ENCODE measurements around the gene DPP9. TPM values are rescaled to one million over a fixed set of nuclear protein-coding genes. Genes with fewer than 3 reads are reported as not detected.

Gene DPP9
- total RNA-seq, 2 experiments from 2014 or later: 40.2 to 63.8 TPM

GRCh38 chr19:4707956-4708650 lies 15.5 kb downstream of the DPP9 start:
- no peak for TF ChIP-seq EZH2phosphoT487 (IDR thresholded peaks at IDR 0.05; ENCODE audit: borderline replicate concordance, low read depth, low read length)
- TF ChIP-seq, protein P1, sequence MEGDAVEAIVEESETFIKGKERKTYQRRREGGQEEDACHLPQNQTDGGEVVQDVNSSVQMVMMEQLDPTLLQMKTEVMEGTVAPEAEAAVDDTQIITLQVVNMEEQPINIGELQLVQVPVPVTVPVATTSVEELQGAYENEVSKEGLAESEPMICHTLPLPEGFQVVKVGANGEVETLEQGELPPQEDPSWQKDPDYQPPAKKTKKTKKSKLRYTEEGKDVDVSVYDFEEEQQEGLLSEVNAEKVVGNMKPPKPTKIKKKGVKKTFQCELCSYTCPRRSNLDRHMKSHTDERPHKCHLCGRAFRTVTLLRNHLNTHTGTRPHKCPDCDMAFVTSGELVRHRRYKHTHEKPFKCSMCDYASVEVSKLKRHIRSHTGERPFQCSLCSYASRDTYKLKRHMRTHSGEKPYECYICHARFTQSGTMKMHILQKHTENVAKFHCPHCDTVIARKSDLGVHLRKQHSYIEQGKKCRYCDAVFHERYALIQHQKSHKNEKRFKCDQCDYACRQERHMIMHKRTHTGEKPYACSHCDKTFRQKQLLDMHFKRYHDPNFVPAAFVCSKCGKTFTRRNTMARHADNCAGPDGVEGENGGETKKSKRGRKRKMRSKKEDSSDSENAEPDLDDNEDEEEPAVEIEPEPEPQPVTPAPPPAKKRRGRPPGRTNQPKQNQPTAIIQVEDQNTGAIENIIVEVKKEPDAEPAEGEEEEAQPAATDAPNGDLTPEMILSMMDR (conservative IDR thresholded peaks at IDR 0.05; ENCODE audit: low read length): no peak
- Histone ChIP-seq H3K27ac (ENCODE audit: low read depth, low read length, poor library complexity, severe bottlenecking) (no peak overlapping the region), H3K4me2 (ENCODE audit: low read length) (no peak overlapping the region), H3K4me3 (ENCODE audit: low read depth, low read length, poor library complexity, severe bottlenecking) (no peak overlapping the region), H3K9me2 (ENCODE audit: insufficient read depth, low read length) (no peaks in the 10 kb centered on the region), H2AFZ (ENCODE audit: low read length) (no peak overlapping the region), H4K20me1 (ENCODE audit: insufficient read depth, low read length) (no peaks in the 10 kb centered on the region), H3K4me1 (ENCODE audit: insufficient read depth, low read length, poor library complexity, severe bottlenecking) (no peaks in the 10 kb centered on the region), H3K36me3 (ENCODE audit: insufficient read depth, low read length) (peaks cover 53% of the 10 kb centered on the region), H3K9me3 (ENCODE audit: low read length) (no peaks in the 10 kb centered on the region), H3K79me2 (ENCODE audit: insufficient read depth, low read depth, low read length) (no peaks in the 10 kb centered on the region)
- no peak for DNase-seq (ENCODE audit: low spot score)
- ChIA-PET CTCF (ENCODE audit: unreplicated experiment) (no interaction called here), POLR2A (no interaction called here)
- BruUV-seq (replicated peaks): no TSS peak
- intact Hi-C loops (cut with micrococcal nuclease; ENCODE audit: unreplicated experiment): no loop called here

DNA sequence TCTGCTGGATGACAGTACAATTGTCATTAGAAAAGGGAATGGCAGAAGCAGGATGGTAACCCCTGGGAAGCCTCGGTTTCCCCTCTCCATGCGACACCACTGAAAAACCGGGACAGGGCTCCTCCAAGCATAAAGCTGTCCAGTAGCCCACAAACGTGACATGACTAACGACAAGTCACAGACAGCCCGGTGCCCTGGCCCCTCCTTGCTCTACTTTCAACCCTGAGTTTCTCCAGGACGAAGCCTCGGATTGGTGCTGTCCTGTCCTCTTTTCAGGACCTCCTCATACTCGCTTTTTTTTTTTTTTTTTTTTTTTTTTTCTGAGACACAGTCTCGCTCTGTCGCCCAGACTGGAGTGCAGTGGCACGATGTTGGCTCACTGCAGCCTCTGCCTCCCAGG lies 16.3 kb downstream of the DPP9 start:
- peaks cover 53% of the 10 kb centered on the region for H3K36me3 ChIP-seq (ENCODE audit: insufficient read depth, low read length)
- POLR2A ChIA-PET: no interaction called here
- TF ChIP-seq, protein P1 (conservative IDR thresholded peaks at IDR 0.05; ENCODE audit: low read length): no peak
- no peak for TF ChIP-seq EZH2phosphoT487 (IDR thresholded peaks at IDR 0.05; ENCODE audit: borderline replicate concordance, low read depth, low read length)
- no peak overlapping the region for H3K4me3 ChIP-seq (ENCODE audit: low read depth, low read length, poor library complexity, severe bottlenecking)
- CTCF ChIA-PET (ENCODE audit: unreplicated experiment): no interaction called here
- H3K9me3 ChIP-seq (ENCODE audit: low read length): no peaks in the 10 kb centered on the region
- no TSS peak for BruUV-seq (replicated peaks)
- DNase-seq (ENCODE audit: low spot score): no peak
- no peak overlapping the region for H2AFZ ChIP-seq (ENCODE audit: low read length)
- no peaks in the 10 kb centered on the region for H4K20me1 ChIP-seq (ENCODE audit: insufficient read depth, low read length)
- no peak overlapping the region for H3K4me2 ChIP-seq (ENCODE audit: low read length)
- H3K79me2 ChIP-seq (ENCODE audit: insufficient read depth, low read depth, low read length): no peaks in the 10 kb centered on the region
- no peak overlapping the region for H3K27ac ChIP-seq (ENCODE audit: low read depth, low read length, poor library complexity, severe bottlenecking)
- intact Hi-C loops (cut with micrococcal nuclease; ENCODE audit: unreplicated experiment): no loop called here
- H3K4me1 ChIP-seq (ENCODE audit: insufficient read depth, low read length, poor library complexity, severe bottlenecking): no peaks in the 10 kb centered on the region
- H3K9me2 ChIP-seq (ENCODE audit: insufficient read depth, low read length): no peaks in the 10 kb centered on the region

DNA sequence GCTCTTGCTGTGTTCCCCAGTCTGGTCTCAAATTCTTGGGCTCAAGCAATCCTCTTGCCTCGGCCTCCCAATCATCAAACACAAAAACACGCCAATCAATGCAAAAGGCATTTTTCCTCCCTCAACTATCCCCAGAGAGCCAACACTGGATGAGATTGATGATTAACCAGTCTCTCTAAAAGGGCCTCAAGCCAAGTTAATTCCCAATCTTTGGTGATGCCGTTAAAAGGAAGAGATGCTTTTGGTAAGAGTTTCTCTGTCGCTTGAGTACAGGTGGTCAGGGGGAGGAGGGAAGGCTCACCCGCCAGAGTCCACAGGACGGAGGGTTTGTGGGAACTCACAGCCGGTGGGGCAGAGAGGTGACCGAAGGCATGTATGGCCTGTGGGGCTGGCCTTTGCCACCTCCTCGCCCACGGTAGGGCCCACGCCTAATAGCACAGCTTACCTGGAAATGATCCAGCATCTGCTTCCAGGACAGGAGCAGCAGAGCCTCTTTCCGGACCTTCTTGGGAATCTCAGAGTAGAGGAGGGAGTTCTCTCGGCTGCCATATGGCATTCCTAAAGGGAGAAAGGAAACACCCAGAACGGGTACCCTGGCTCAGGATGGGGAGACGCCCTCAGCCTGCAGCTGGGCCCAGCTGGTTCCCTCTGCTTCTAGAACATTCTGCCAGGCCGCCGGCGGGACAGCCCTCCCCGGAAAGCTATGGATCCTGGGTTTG lies 18.1 kb downstream of the DPP9 start:
- H3K9me3 ChIP-seq (ENCODE audit: low read length): no peaks in the 10 kb centered on the region
- no peak overlapping the region for H2AFZ ChIP-seq (ENCODE audit: low read length)
- no peaks in the 10 kb centered on the region for H3K79me2 ChIP-seq (ENCODE audit: insufficient read depth, low read depth, low read length)
- ChIA-PET POLR2A (no interaction called here), CTCF (ENCODE audit: unreplicated experiment) (no interaction called here)
- intact Hi-C loops (cut with micrococcal nuclease; ENCODE audit: unreplicated experiment): no loop called here
- no peak for DNase-seq (ENCODE audit: low spot score)
- peaks cover 55% of the 10 kb centered on the region for H3K36me3 ChIP-seq (ENCODE audit: insufficient read depth, low read length)
- H3K4me3 ChIP-seq (ENCODE audit: low read depth, low read length, poor library complexity, severe bottlenecking): no peak overlapping the region
- BruUV-seq (replicated peaks): no TSS peak
- H3K9me2 ChIP-seq (ENCODE audit: insufficient read depth, low read length): no peaks in the 10 kb centered on the region
- no peak overlapping the region for H3K27ac ChIP-seq (ENCODE audit: low read depth, low read length, poor library complexity, severe bottlenecking)
- no peaks in the 10 kb centered on the region for H4K20me1 ChIP-seq (ENCODE audit: insufficient read depth, low read length)
- no peaks in the 10 kb centered on the region for H3K4me1 ChIP-seq (ENCODE audit: insufficient read depth, low read length, poor library complexity, severe bottlenecking)
- TF ChIP-seq EZH2phosphoT487 (IDR thresholded peaks at IDR 0.05; ENCODE audit: borderline replicate concordance, low read depth, low read length): no peak
- TF ChIP-seq, protein P1 (conservative IDR thresholded peaks at IDR 0.05; ENCODE audit: low read length): no peak
- no peak overlapping the region for H3K4me2 ChIP-seq (ENCODE audit: low read length)

Data from OCI-LY7 (cell line).